Upper lobe of left lung (tissue), 6 donors: ENCODE data around the gene PPP2R2C. TPM values are rescaled to one million over a fixed set of nuclear protein-coding genes. Genes with fewer than 3 reads are reported as not detected.

Source experiments
- ATAC-seq, 2 donors: fragments of 200-7000 bp; cut with Tn5 transposase; one replicate each; pipeline ENCODE4 v1.9.1; 2022; ENCODE audit warnings: mild to moderate bottlenecking in 2 of 2, moderate library complexity in 2 of 2; ENCODE audit not compliant: low FRiP score in 2 of 2
- DNase-seq, 2 donors: peaks; one replicate each; pipeline ENCODE4 v3.0.0-alpha.2; 2019 to 2020
- H3K27ac ChIP-seq, 4 donors: fragments of 200-600 bp; sonication (generic); one replicate each; pipeline ENCODE4 v1.5.1; 2016 to 2019
- H3K27me3 ChIP-seq, 4 donors: fragments of 200-600 bp; sonication (generic); one replicate each; pipeline ENCODE4 v1.5.1; 2017 to 2019
- H3K36me3 ChIP-seq, 4 donors: fragments of 200-600 bp; sonication (generic); one replicate each; pipeline ENCODE4 v1.5.1; 2016 to 2019
- H3K4me1 ChIP-seq, 4 donors: fragments of 200-600 bp; sonication (generic); one replicate each; pipeline ENCODE4 v1.5.1; 2018 to 2019
- H3K4me3 ChIP-seq, 4 donors: fragments of 200-600 bp; sonication (generic); one replicate each; pipeline ENCODE4 v1.5.1; 2017 to 2019; ENCODE audit warnings: mild to moderate bottlenecking in 2 of 4, moderate library complexity in 1 of 4
- H3K9me3 ChIP-seq, 4 donors: fragments of 200-600 bp; sonication (generic); one replicate each; pipeline ENCODE4 v1.5.1; 2018 to 2019
- CTCF ChIP-seq, 6 experiments: fragments of 450-650 bp in 4 of 6; fragments of 200-600 bp in 2 of 6; sonication (generic) in 2 of 6; IDR thresholded peaks; one replicate each; pipeline ENCODE4 v1.5.1; 2016 to 2019; ENCODE audit warnings: antibody characterized with exemption in 6 of 6
- EP300 ChIP-seq, 4 donors: sonication (generic); formaldehyde crosslinking; IDR thresholded peaks; one replicate each; pipeline ENCODE4 v1.5.1; 2017; ENCODE audit warnings: antibody characterized with exemption in 4 of 4, control low read depth in 2 of 4
- POLR2A ChIP-seq, 4 donors: fragments of 450-650 bp; IDR thresholded peaks; one replicate each; pipeline ENCODE4 v1.5.1; 2016 to 2017; ENCODE audit warnings: antibody characterized with exemption in 4 of 4, mild to moderate bottlenecking in 2 of 4
- POLR2AphosphoS5 ChIP-seq, 2 donors: sonication (generic); formaldehyde crosslinking; IDR thresholded peaks; one replicate each; pipeline ENCODE4 v1.5.1; 2017; ENCODE audit warnings: antibody characterized with exemption in 2 of 2
- WGBS, 2 donors: methylation state at CpG; one replicate each; pipeline ENCODE4 v1.1.5; 2017 to 2018; 5-methylcytosine and 5-hydroxymethylcytosine counted together
- total RNA-seq, 6 donors: library from RNA; depleted of rRNA in 4 of 6; stranded (reverse); fragments of >200 nt in 4 of 6; gene quantifications; one replicate each; pipeline versions ENCODE4 v1.1.0 to v1.2.1, GENCODE V29; 2016 to 2021
- donor health status: DM: no; HTN: no; CAD: no; lungs with moderate emphysema.
- donor health status: DM: no; HTN: yes; CAD: no; lungs with severe emphysema.

Gene PPP2R2C
- total RNA-seq, 6 donors from 2014 or later = 0.09 to 0.17 TPM; not detected in 4

GRCh38 chr4:6421397-6421796 is 51.0 kb downstream of the PPP2R2C start:
- Histone ChIP-seq H3K27me3 (no peaks in the 10 kb centered on the region), H3K4me1 (no peaks in the 10 kb centered on the region), H3K36me3 (no peaks in the 10 kb centered on the region), H3K27ac (no peak overlapping the region), H3K9me3 (no peaks in the 10 kb centered on the region), H3K4me3 (no peak overlapping the region)
- DNase-seq (no peak), ATAC-seq (no peak)
- TF ChIP-seq POLR2A (IDR thresholded peaks at IDR 0.05) (no peak), CTCF (IDR thresholded peaks at IDR 0.05) (no peak), POLR2AphosphoS5 (IDR thresholded peaks at IDR 0.05) (no peak), EP300 (IDR thresholded peaks at IDR 0.05) (no peak)
- WGBS, 2 donors = 87 to 88% methylated on average over 18 of the region's 18 CpGs

GRCh38 chr4:6420972-6421371 is 51.4 kb downstream of the PPP2R2C start:
- ATAC-seq = no peak
- Histone ChIP-seq H3K4me3 (no peak overlapping the region), H3K9me3 (no peaks in the 10 kb centered on the region), H3K36me3 (no peaks in the 10 kb centered on the region), H3K27ac (no peak overlapping the region), H3K4me1 (no peaks in the 10 kb centered on the region), H3K27me3 (no peaks in the 10 kb centered on the region)
- no peak for TF ChIP-seq POLR2AphosphoS5 (IDR thresholded peaks at IDR 0.05)
- TF ChIP-seq EP300 (IDR thresholded peaks at IDR 0.05) = no peak
- TF ChIP-seq POLR2A (IDR thresholded peaks at IDR 0.05) = no peak
- TF ChIP-seq CTCF (IDR thresholded peaks at IDR 0.05) = no peak
- DNase-seq = no peak
- 91% methylated on average over 6 of the region's 6 CpGs; no CpG with 5 or more reads in 1 of the 2 donors for WGBS, 2 donors

- Histone ChIP-seq H3K36me3 (no peaks in the 10 kb centered on the region), H3K27me3 (no peaks in the 10 kb centered on the region), H3K4me3 (no peak overlapping the region), H3K4me1 (no peaks in the 10 kb centered on the region), H3K9me3 (no peaks in the 10 kb centered on the region), H3K27ac (no peak overlapping the region)
- WGBS, 2 donors = 74 to 78% methylated on average over 7 of the region's 7 CpGs
- ATAC-seq = no peak
- TF ChIP-seq CTCF (IDR thresholded peaks at IDR 0.05) (no peak), EP300 (IDR thresholded peaks at IDR 0.05) (no peak), POLR2AphosphoS5 (IDR thresholded peaks at IDR 0.05) (no peak), POLR2A (IDR thresholded peaks at IDR 0.05) (no peak)
- no peak for DNase-seq
Measured at GRCh38 chr4:6420036-6420435, 52.4 kb downstream of the PPP2R2C start.

GRCh38 chr4:6419452-6420028 is 52.9 kb downstream of the PPP2R2C start:
- DNase-seq (no peak), ATAC-seq (no peak)
- no peak overlapping the region for H3K27ac ChIP-seq
- no peaks in the 10 kb centered on the region for H3K9me3 ChIP-seq
- WGBS, 2 donors = 52 to 57% methylated on average over 5 to 6 of the region's 6 CpGs
- no peaks in the 10 kb centered on the region for H3K36me3 ChIP-seq
- TF ChIP-seq POLR2AphosphoS5 (IDR thresholded peaks at IDR 0.05) = no peak
- no peak for TF ChIP-seq CTCF (IDR thresholded peaks at IDR 0.05)
- TF ChIP-seq POLR2A (IDR thresholded peaks at IDR 0.05) = no peak
- TF ChIP-seq EP300 (IDR thresholded peaks at IDR 0.05) = no peak
- no peak overlapping the region for H3K4me3 ChIP-seq
- H3K4me1 ChIP-seq = no peaks in the 10 kb centered on the region
- no peaks in the 10 kb centered on the region for H3K27me3 ChIP-seq

- no peak for DNase-seq
Measured at GRCh38 chr4:6418193-6418755, 54.1 kb downstream of the PPP2R2C start.

More at GRCh38 chr4:6418193-6418755, 54.1 kb downstream of the PPP2R2C start:
- Histone ChIP-seq H3K4me3 (no peak overlapping the region), H3K9me3 (no peaks in the 10 kb centered on the region), H3K4me1 (no peaks in the 10 kb centered on the region), H3K27me3 (no peaks in the 10 kb centered on the region), H3K36me3 (no peaks in the 10 kb centered on the region), H3K27ac (no peak overlapping the region)
- 80 to 92% methylated on average over 4 to 9 of the region's 9 CpGs for WGBS, 2 donors
- ATAC-seq = no peak
- no peak for TF ChIP-seq EP300 (IDR thresholded peaks at IDR 0.05)
- TF ChIP-seq CTCF (IDR thresholded peaks at IDR 0.05) = no peak
